ENCODE measurements around the gene EPB41L4A.

DNA sequence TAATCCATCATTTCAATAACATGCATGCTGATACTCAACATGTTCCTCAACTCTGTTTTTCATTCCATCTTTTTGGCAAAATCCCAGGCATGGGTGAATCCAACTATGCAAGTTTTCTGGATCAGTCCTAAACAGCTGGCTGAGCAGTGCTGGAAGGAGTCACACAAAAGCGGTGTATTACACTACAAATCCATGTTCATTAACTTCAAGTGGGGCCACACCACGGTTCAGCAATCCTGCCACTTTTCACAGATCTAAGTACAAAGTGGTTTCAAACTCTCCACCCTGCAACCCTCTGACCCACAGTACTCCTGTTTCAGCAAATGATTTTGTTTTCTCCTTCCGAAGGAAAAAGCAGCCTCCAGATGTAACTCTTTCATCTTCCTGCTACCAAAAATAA is 222.5 kb downstream of the EPB41L4A start:
- TF ChIP-seq, protein P1, sequence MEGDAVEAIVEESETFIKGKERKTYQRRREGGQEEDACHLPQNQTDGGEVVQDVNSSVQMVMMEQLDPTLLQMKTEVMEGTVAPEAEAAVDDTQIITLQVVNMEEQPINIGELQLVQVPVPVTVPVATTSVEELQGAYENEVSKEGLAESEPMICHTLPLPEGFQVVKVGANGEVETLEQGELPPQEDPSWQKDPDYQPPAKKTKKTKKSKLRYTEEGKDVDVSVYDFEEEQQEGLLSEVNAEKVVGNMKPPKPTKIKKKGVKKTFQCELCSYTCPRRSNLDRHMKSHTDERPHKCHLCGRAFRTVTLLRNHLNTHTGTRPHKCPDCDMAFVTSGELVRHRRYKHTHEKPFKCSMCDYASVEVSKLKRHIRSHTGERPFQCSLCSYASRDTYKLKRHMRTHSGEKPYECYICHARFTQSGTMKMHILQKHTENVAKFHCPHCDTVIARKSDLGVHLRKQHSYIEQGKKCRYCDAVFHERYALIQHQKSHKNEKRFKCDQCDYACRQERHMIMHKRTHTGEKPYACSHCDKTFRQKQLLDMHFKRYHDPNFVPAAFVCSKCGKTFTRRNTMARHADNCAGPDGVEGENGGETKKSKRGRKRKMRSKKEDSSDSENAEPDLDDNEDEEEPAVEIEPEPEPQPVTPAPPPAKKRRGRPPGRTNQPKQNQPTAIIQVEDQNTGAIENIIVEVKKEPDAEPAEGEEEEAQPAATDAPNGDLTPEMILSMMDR (IDR thresholded peaks at IDR 0.05), result no peak
- TF ChIP-seq POLR2A (IDR thresholded peaks at IDR 0.05), result no peak

All from body of pancreas (tissue), 4 donors.